Osteocyte (in vitro differentiated cells): Measurements from ENCODE around the gene DEDD2. TPM values are rescaled to one million over a fixed set of nuclear protein-coding genes. Genes with fewer than 3 reads are reported as not detected.

Experiments
- DNase-seq: peaks from one replicate; pipeline ENCODE4 v3.0.0; 2021; ENCODE audit warnings: mixed read lengths; ENCODE audit not compliant: unreplicated experiment; ENCODE audit errors: extremely low spot score
- H3K27ac Mint-ChIP-seq: one replicate; pipeline ENCODE4 v1.8.0; 2021; ENCODE audit warnings: mild to moderate bottlenecking, mixed read lengths; ENCODE audit not compliant: unreplicated experiment
- H3K27me3 Mint-ChIP-seq: one replicate; pipeline ENCODE4 v1.8.0; 2021; ENCODE audit warnings: mixed read lengths; ENCODE audit not compliant: unreplicated experiment
- H3K36me3 Mint-ChIP-seq: one replicate; pipeline ENCODE4 v1.8.0; 2021; ENCODE audit warnings: mixed read lengths; ENCODE audit not compliant: unreplicated experiment
- H3K4me1 Mint-ChIP-seq: one replicate; pipeline ENCODE4 v1.8.0; 2021; ENCODE audit warnings: mixed read lengths; ENCODE audit not compliant: unreplicated experiment
- H3K4me3 Mint-ChIP-seq: one replicate; pipeline ENCODE4 v1.8.0; 2021; ENCODE audit warnings: mild to moderate bottlenecking, moderate library complexity, mixed read lengths; ENCODE audit not compliant: unreplicated experiment
- H3K9me3 Mint-ChIP-seq: one replicate; pipeline ENCODE4 v1.8.0; 2021; ENCODE audit warnings: mixed read lengths; ENCODE audit not compliant: unreplicated experiment
- total RNA-seq: library from RNA; stranded (reverse); gene quantifications from 2 replicates; pipeline ENCODE4 v1.2.1, GENCODE V29; 2021
- TF ChIP-seq, protein P1 (sequence below): fragments of 200-600 bp; sonication (generic); IDR thresholded peaks from 2 replicates; pipeline ENCODE4 v1.5.0; 2021; ENCODE audit warnings: antibody characterized with exemption, mild to moderate bottlenecking, moderate library complexity

DEDD2 gene
- total RNA-seq, 1 donor from 2014 or later: 27.4 TPM

DNA sequence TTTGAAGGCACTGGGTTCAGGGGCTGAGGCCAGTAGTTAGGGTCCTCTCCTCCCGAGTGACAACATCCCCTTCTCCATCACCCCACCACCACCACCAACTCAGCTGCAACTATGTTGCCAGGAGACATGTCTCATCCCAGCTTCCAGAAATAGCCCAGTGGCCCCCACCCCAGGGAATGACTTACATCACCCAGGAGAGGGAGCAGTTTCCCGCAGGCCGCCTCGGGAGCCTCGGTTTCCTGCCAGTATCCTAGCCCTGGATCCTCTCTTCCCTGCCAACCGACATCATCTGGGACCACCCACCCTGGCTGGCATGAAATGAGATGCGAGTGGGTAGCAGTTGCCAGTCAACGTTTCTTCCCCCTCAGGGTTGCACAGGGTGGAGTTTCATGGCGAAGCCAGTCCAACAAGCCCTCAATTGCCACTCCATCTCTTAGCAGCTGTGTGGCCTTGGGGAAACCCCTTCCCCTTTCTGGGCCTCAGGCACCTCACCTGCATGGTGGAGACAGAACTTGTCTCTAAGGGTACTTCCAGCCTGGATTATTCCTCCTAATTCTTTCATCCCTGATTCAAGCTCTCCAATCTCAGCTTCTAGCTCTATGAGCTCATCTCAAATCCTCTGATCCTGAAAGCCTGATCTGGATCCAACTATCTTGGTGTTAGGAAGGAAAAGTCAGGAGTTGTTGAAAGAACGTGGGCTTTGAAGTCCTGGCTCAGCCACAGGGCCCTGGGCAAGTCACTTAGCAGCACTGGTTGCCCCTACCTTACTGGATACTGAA lies 28.9 kb upstream of the DEDD2 start:
- Mint-ChIP-seq H3K27ac (peak overlapping the region; percentile 98), H3K27me3 (no peaks in the 10 kb centered on the region), H3K4me3 (no peak overlapping the region), H3K9me3 (no peaks in the 10 kb centered on the region), H3K36me3 (peaks cover 2% of the 10 kb centered on the region), H3K4me1 (peaks cover 54% of the 10 kb centered on the region)
- peak; percentile 92 for DNase-seq
- TF ChIP-seq, protein P1, sequence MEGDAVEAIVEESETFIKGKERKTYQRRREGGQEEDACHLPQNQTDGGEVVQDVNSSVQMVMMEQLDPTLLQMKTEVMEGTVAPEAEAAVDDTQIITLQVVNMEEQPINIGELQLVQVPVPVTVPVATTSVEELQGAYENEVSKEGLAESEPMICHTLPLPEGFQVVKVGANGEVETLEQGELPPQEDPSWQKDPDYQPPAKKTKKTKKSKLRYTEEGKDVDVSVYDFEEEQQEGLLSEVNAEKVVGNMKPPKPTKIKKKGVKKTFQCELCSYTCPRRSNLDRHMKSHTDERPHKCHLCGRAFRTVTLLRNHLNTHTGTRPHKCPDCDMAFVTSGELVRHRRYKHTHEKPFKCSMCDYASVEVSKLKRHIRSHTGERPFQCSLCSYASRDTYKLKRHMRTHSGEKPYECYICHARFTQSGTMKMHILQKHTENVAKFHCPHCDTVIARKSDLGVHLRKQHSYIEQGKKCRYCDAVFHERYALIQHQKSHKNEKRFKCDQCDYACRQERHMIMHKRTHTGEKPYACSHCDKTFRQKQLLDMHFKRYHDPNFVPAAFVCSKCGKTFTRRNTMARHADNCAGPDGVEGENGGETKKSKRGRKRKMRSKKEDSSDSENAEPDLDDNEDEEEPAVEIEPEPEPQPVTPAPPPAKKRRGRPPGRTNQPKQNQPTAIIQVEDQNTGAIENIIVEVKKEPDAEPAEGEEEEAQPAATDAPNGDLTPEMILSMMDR: peak; percentile 77

GRCh38 chr19:42245231-42245630 lies 27.8 kb upstream of the DEDD2 start:
- H3K27me3 Mint-ChIP-seq: no peaks in the 10 kb centered on the region
- H3K4me1 Mint-ChIP-seq: peaks cover 57% of the 10 kb centered on the region
- DNase-seq: no peak
- H3K27ac Mint-ChIP-seq: peak overlapping the region; percentile 98
- H3K9me3 Mint-ChIP-seq: no peaks in the 10 kb centered on the region
- TF ChIP-seq, protein P1: no peak
- H3K4me3 Mint-ChIP-seq: peak overlapping the region; percentile 95
- peaks cover 2% of the 10 kb centered on the region for H3K36me3 Mint-ChIP-seq

DNA sequence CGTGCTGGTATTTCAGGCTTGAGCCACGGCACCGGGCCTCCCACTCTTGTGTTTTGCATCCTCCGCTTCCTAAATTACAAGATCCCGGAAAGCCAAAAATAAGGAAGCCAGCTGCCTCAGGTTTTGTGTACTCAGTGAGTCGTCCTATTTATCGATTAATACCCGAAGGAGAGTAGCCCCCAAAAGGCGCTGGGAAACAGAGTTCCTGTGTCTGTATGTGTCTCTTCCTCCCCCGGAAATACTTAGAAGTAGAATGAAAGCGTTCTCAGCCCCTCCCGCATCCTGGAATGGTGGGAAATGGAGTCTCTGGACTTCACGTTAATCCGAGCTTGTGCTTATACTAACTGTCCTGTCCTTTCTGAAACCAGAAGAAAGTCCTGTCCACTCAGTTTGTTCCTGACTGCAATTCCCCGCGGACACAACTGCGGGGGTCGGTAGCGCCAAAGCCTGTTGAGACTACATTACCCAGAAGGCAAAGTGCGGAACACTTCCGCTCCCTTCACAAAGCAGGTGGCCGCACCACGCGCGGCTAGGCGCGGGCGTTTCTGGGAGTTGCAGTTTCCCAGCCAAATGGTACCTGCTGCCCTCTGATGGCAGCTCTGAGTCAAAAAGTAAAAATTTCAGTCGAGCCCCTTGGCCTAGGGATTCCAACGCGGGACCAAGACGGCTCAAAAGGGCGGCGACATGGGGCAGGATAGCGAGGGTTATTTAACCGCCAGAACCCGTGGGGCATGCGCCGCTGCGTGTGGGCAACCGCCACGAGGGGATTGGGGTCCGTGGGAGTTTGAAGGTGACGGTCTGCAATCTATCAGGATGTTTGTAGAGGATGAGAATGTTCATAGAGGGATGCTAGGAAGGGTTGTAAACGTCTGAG lies 27.1 kb upstream of the DEDD2 start:
- peaks cover 2% of the 10 kb centered on the region for H3K36me3 Mint-ChIP-seq
- TF ChIP-seq, protein P1: peak; percentile 72
- no peaks in the 10 kb centered on the region for H3K9me3 Mint-ChIP-seq

GRCh38 chr19:42242512-42243409 lies 25.3 kb upstream of the DEDD2 start, which contains the start of gene GSK3A:
Gene GSK3A, minus strand, starts transcription at chr19:42242602. Its CDS starts 137 bp downstream, at chr19:42242465.
- peaks cover 57% of the 10 kb centered on the region for H3K4me1 Mint-ChIP-seq

More for the DNA sequence above, 27.1 kb upstream of the DEDD2 start:
- DNase-seq: peak; percentile 95
- Mint-ChIP-seq H3K4me1 (peaks cover 56% of the 10 kb centered on the region), H3K27me3 (no peaks in the 10 kb centered on the region), H3K27ac (peak overlapping the region; percentile 98), H3K4me3 (peak overlapping the region; percentile 95)

More at GRCh38 chr19:42242512-42243409, 25.3 kb upstream of the DEDD2 start, which contains the start of gene GSK3A:
- TF ChIP-seq, protein P1: no peak
- H3K27ac Mint-ChIP-seq: peak within 1 kb of the TSS; percentile 98
- no peaks in the 10 kb centered on the region for H3K27me3 Mint-ChIP-seq
- peaks cover 5% of the 10 kb centered on the region for H3K36me3 Mint-ChIP-seq
- no peaks in the 10 kb centered on the region for H3K9me3 Mint-ChIP-seq
- DNase-seq: peak; percentile 99
- peak within 1 kb of the TSS; percentile 95 for H3K4me3 Mint-ChIP-seq
